Pancreas (tissue), 10 donors: ENCODE results near the gene SLC10A2. TPM values are rescaled to one million over a fixed set of nuclear protein-coding genes. Genes with fewer than 3 reads are reported as not detected.
"Not testable (repeated sequence)": the region's sequence is repeated elsewhere in the genome, so short reads cannot be mapped to it uniquely, and the experiment has no call there.

Experiments used
- ATAC-seq, 4 donors: fragments of 200-7000 bp; cut with Tn5 transposase; one replicate each; pipeline versions ENCODE4 v1.8.0 to v1.9.1; 2020; ENCODE audit warnings: mild to moderate bottlenecking in 4 of 4, moderate library complexity in 4 of 4
- DNase-seq, 6 donors: peaks; one replicate each; pipeline ENCODE4 v3.0.0-alpha.2; 2020
- FAIRE-seq: peaks from 2 replicates; lab custom pipeline; 2012; peaks lifted over from hg19 to GRCh38; lab: Jason Lieb, UNC
- H3K27ac ChIP-seq, 4 donors: fragments of 200-600 bp; sonication (generic); 1 replicate in 3 of 4; 2 replicates in 1 of 4; pipeline versions ENCODE4 v1.5.0 to v1.8.0; 2020
- H3K27me3 ChIP-seq, 4 donors: fragments of 200-600 bp; one replicate each; pipeline ENCODE4 v1.8.0; 2021
- H3K36me3 ChIP-seq, 3 donors: fragments of 200-600 bp; sonication (generic) in 1 of 3; one replicate each; pipeline versions ENCODE4 v1.5.0 to v1.8.0; 2020 to 2021
- H3K4me1 ChIP-seq, 3 donors: fragments of 200-600 bp; one replicate each; pipeline ENCODE4 v1.8.0; 2021
- H3K4me3 ChIP-seq, 4 donors: fragments of 200-600 bp; sonication (generic) in 2 of 4; one replicate each; pipeline versions ENCODE4 v1.5.0 to v1.8.0; 2020 to 2021
- H3K9me3 ChIP-seq, 4 donors: fragments of 200-600 bp; one replicate each; pipeline ENCODE4 v1.8.0; 2021
- WGBS, 2 donors: extraction: QIAGEN DNeasy Blood & Tissue Kit; methylation state at CpG; one replicate each; pipeline ENCODE4 v1.1.7; 2013; 5-methylcytosine and 5-hydroxymethylcytosine counted together
- intact Hi-C, 3 donors: fragments of 100-400 bp; cut with DNase I; formaldehyde crosslinking; loops; one replicate each; pipeline versions ENCODE4 v1.11.1 to v1.14.2; 2022
- polyA plus RNA-seq, 2 donors: library from polyadenylated mRNA; stranded (reverse); fragments of 200-250 nt; gene quantifications; one replicate each; pipeline ENCODE4 v1.2.3, GENCODE V29; 2013
- total RNA-seq, 6 donors: library from RNA; stranded (reverse); fragmentation: NEBNext Ultra II Directional in 4 of 6; extraction: Animal tissue kit (Norgen Biotek cat#: 25700) in 4 of 6; gene quantifications; one replicate each; pipeline versions ENCODE4 v1.2.1 to v1.2.4, GENCODE V29; 2021 to 2023
- TF ChIP-seq, protein P1 (sequence below), 4 donors: fragments of 200-600 bp; sonication (generic) in 3 of 4; IDR thresholded peaks; one replicate each; pipeline versions ENCODE4 v1.5.0 to v1.8.0; 2021; ENCODE audit warnings: antibody characterized with exemption in 4 of 4
- donor health status: healthy with polysubstance abuse.
- donor health status: DM: no; HTN: no; CAD: no; lungs with moderate emphysema.
- donor health status: DM: no; HTN: no; CAD: no.
- donor health status: control.
- donor health status: control.
- donor health status: Bipolar disorder and iron deficiency.
- donor health status: DM: yes; HTN: yes; CAD: no.
- donor health status: DM: no; HTN: no; CAD: no.
- donor health status: DM: no; HTN: no; CAD: no.
- donor health status: DM: yes; HTN: yes; CAD: no.

Gene SLC10A2
- total and polyA plus RNA-seq, 8 donors = not detected

DNA sequence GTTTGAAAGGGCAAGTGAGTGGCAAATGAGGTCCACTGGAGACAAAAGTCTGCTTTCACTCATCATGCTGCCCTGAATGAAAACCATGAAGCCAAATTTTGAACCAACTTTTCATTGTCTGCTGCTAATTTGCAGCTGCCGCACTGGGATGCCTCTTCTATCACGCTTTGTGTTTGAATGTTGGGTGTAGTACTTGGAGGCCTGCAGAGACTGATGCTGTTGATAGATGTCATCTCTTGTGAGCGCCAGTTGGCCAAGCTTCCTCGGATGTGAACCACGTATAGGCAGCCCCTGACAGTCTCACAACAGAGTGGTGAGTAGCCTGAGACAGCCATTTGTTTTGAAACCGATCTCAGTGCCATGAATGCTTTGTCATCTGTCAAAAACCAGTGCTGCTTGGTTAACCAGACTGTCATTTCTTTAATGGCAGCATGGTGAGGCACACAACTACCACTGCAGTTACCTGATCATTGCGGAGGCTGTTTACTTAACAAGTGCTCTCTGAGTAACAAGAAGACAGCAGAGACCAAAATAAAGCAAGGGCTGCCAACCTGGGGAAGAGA, 31.2 kb upstream of the SLC10A2 start:
- no peak overlapping the region for H3K27ac ChIP-seq
- no peak overlapping the region for H3K4me3 ChIP-seq
- no peaks in the 10 kb centered on the region for H3K4me1 ChIP-seq
- WGBS, 2 donors = 68 to 75% methylated on average over 7 of the region's 7 CpGs
- DNase-seq = no peak
- H3K9me3 ChIP-seq = no peaks in the 10 kb centered on the region
- H3K36me3 ChIP-seq = no peaks in the 10 kb centered on the region
- TF ChIP-seq, protein P1, sequence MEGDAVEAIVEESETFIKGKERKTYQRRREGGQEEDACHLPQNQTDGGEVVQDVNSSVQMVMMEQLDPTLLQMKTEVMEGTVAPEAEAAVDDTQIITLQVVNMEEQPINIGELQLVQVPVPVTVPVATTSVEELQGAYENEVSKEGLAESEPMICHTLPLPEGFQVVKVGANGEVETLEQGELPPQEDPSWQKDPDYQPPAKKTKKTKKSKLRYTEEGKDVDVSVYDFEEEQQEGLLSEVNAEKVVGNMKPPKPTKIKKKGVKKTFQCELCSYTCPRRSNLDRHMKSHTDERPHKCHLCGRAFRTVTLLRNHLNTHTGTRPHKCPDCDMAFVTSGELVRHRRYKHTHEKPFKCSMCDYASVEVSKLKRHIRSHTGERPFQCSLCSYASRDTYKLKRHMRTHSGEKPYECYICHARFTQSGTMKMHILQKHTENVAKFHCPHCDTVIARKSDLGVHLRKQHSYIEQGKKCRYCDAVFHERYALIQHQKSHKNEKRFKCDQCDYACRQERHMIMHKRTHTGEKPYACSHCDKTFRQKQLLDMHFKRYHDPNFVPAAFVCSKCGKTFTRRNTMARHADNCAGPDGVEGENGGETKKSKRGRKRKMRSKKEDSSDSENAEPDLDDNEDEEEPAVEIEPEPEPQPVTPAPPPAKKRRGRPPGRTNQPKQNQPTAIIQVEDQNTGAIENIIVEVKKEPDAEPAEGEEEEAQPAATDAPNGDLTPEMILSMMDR (IDR thresholded peaks at IDR 0.05) = no peak
- intact Hi-C loops = no loop called here
- no peaks in the 10 kb centered on the region for H3K27me3 ChIP-seq
- FAIRE-seq = no peak
- no peak for ATAC-seq

DNA sequence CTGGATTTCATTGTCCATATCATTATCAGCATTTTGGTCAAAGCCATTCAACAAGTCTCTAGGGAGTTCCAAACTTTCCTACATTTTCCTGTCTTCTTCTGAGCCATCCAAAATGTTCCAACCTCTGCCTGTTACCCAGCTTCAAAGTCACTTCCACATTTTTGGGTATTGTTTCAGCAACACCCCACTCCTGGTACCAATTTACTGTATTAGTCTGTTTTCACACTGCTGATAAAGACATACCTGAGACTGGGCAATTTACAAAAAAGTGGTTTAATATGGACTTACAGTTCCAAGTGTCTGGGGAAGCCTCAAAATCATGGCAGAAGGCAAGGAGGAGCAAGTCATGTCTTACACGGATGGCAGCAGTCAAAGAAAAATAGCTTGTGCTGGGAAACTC, 27.4 kb upstream of the SLC10A2 start:
- H3K27ac ChIP-seq, H3K27me3 ChIP-seq, DNase-seq, H3K36me3 ChIP-seq, H3K4me3 ChIP-seq, intact Hi-C loops, ATAC-seq, FAIRE-seq, H3K9me3 ChIP-seq, H3K4me1 ChIP-seq: not testable (repeated sequence)
- WGBS, 2 donors = 61 to 62% methylated on average over 1 of the region's 1 CpG

DNA sequence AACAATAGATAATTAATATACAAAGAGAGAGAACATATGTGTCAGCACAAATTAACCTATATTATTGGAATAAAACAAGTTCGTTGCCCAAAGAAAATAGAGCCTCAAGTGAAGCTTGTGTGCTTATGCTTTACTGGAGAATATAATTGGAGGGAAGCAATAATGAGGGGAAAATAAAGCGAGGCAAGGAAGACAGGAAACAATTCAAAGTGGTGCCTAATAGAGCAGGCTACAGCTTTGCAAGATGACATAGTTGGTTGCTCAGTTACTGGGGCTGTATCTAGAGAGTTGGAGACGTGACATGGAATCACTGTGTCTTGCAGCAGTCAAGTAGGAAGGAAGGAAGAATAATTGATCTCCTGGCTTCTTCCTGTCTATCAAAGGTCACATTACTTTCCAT, 21.1 kb upstream of the SLC10A2 start:
- H3K36me3 ChIP-seq = no peaks in the 10 kb centered on the region
- DNase-seq = no peak
- H3K9me3 ChIP-seq = no peaks in the 10 kb centered on the region
- intact Hi-C loops = no loop called here
- WGBS, 2 donors = 42 to 58% methylated on average over 3 of the region's 3 CpGs
- no peaks in the 10 kb centered on the region for H3K27me3 ChIP-seq
- no peak overlapping the region for H3K27ac ChIP-seq
- ATAC-seq = no peak
- no peak overlapping the region for H3K4me3 ChIP-seq
- no peaks in the 10 kb centered on the region for H3K4me1 ChIP-seq
- TF ChIP-seq, protein P1 (IDR thresholded peaks at IDR 0.05) = no peak
- no peak for FAIRE-seq

DNA sequence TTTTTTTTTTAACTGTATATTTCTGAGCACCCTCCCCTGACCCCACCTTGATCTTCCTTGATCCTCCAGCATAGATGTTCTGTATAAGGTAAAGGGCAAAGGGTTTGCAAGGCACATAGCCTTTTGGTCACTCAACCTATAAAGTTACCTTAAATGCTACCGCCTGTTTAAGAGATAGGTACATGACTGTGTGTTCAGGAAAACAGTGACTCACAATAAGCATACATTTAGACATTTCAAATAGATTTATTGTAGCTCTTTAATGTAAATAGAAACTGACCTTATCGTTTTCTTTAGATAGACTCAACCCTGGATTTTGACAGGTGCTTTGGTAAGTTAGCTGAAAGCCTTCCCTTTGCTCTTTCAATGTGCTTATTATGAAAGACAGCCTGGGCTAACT, 15.2 kb upstream of the SLC10A2 start:
- Histone ChIP-seq H3K27ac (no peak overlapping the region), H3K4me1 (no peaks in the 10 kb centered on the region), H3K36me3 (no peaks in the 10 kb centered on the region), H3K4me3 (no peak overlapping the region), H3K9me3 (no peaks in the 10 kb centered on the region), H3K27me3 (no peaks in the 10 kb centered on the region)
- ATAC-seq = no peak
- no peak for FAIRE-seq
- intact Hi-C loops = no loop called here
- TF ChIP-seq, protein P1 (IDR thresholded peaks at IDR 0.05) = no peak
- 38 to 44% methylated on average over 2 of the region's 2 CpGs for WGBS, 2 donors
- DNase-seq = no peak

DNA sequence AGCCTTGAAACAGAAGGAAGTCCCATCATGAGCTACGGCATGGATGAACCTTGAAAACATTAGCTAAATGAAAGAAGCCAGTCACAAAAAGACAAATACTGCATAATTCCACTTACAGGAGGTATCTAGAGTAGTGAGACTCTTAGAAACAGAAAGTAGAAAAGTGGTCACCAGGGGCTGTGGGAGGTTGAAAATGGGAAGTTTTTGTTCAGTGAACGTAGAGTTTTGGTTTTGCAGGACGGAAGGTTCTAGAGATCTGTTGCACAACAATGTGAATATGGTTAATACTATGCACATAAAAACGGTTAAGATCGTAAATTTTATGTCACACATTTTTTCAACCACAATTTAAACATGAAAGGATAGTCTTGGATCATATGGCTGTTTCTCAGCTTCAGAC, 11.9 kb upstream of the SLC10A2 start:
- FAIRE-seq = no peak
- H3K9me3 ChIP-seq = no peaks in the 10 kb centered on the region
- intact Hi-C loops = no loop called here
- no peaks in the 10 kb centered on the region for H3K4me1 ChIP-seq
- H3K27me3 ChIP-seq = no peaks in the 10 kb centered on the region
- 57 to 69% methylated on average over 5 of the region's 5 CpGs for WGBS, 2 donors
- TF ChIP-seq, protein P1 (IDR thresholded peaks at IDR 0.05) = no peak
- no peak for ATAC-seq
- no peak overlapping the region for H3K4me3 ChIP-seq
- no peaks in the 10 kb centered on the region for H3K36me3 ChIP-seq
- no peak for DNase-seq
- H3K27ac ChIP-seq = no peak overlapping the region
